GM23338 (cell line): Measurements from ENCODE around the gene LITAF. TPM values are rescaled to one million over a fixed set of nuclear protein-coding genes. Genes with fewer than 3 reads are reported as not detected.

Experiments used
- ATAC-seq: fragments of 200-7000 bp; cut with Tn5 transposase; 3 replicates; pipeline ENCODE4 v1.9.1; 2020
- DNase-seq: peaks from one replicate; pipeline ENCODE4 v3.0.0-alpha.2; 2015; ENCODE audit warnings: low spot score
- H2AFZ ChIP-seq: fragments of 200-600 bp; sonication (generic); 2 replicates; pipeline ENCODE4 v1.8.0; 2016; ENCODE audit warnings: antibody characterized with exemption, mild to moderate bottlenecking, moderate library complexity
- H3F3A ChIP-seq: fragments of 200-600 bp; sonication (generic); replicated peaks from 2 replicates; pipeline ENCODE4 v1.8.0; 2017; ENCODE audit warnings: antibody characterized with exemption, mixed run types, low read depth
- H3K27ac ChIP-seq: fragments of 200-600 bp; sonication (generic); 2 replicates; pipeline ENCODE4 v1.6.1; 2016; ENCODE audit warnings: low read depth
- H3K27me3 ChIP-seq: fragments of 200-600 bp; sonication (generic); 2 replicates; pipeline ENCODE4 v1.8.0; 2016; ENCODE audit warnings: mild to moderate bottlenecking, mixed run types, moderate library complexity; ENCODE audit not compliant: insufficient read depth
- H3K36me3 ChIP-seq: fragments of 200-600 bp; sonication (generic); 2 replicates; pipeline ENCODE4 v1.8.0; 2016; ENCODE audit warnings: mild to moderate bottlenecking; ENCODE audit not compliant: insufficient read depth
- H3K4me1 ChIP-seq: fragments of 200-600 bp; sonication (generic); 2 replicates; pipeline ENCODE4 v1.8.0; 2016; ENCODE audit warnings: mild to moderate bottlenecking, moderate library complexity; ENCODE audit not compliant: insufficient read depth
- H3K4me2 ChIP-seq: fragments of 200-600 bp; sonication (generic); 2 replicates; pipeline ENCODE4 v1.7.1; 2017; ENCODE audit warnings: mixed run types
- H3K4me3 ChIP-seq: fragments of 200-600 bp; sonication (generic); 2 replicates; pipeline ENCODE4 v1.6.1; 2016; ENCODE audit warnings: mixed run types
- H3K79me2 ChIP-seq: fragments of 200-600 bp; sonication (generic); replicated peaks from 2 replicates; pipeline ENCODE4 v1.8.0; 2017; ENCODE audit warnings: mild to moderate bottlenecking; ENCODE audit not compliant: insufficient read depth
- H3K9me2 ChIP-seq: fragments of 200-600 bp; sonication (generic); 2 replicates; pipeline ENCODE4 v1.8.0; 2017; ENCODE audit not compliant: insufficient read depth
- H4K20me1 ChIP-seq: fragments of 200-600 bp; sonication (generic); replicated peaks from 2 replicates; pipeline ENCODE4 v1.8.0; 2017; ENCODE audit warnings: mild to moderate bottlenecking; ENCODE audit not compliant: insufficient read depth
- H3K27ac Mint-ChIP-seq: 2 replicates; pipeline ENCODE4 v1.8.0; 2020; ENCODE audit warnings: inconsistent platforms, mild to moderate bottlenecking, moderate library complexity, mixed read lengths
- H3K27me3 Mint-ChIP-seq: 3 replicates; pipeline ENCODE4 v1.8.0; 2022; ENCODE audit warnings: low read depth, mild to moderate bottlenecking, moderate library complexity, mixed read lengths, inconsistent platforms; ENCODE audit not compliant: insufficient read depth, poor library complexity
- H3K36me3 Mint-ChIP-seq: 3 replicates; pipeline ENCODE4 v1.8.0; 2021; ENCODE audit warnings: low read depth, mild to moderate bottlenecking, inconsistent platforms, moderate library complexity, mixed read lengths
- H3K4me1 Mint-ChIP-seq: 3 replicates; pipeline ENCODE4 v1.8.0; 2020; ENCODE audit warnings: mild to moderate bottlenecking, inconsistent platforms, mixed read lengths
- H3K4me3 Mint-ChIP-seq: 3 replicates; pipeline ENCODE4 v1.8.0; 2021; ENCODE audit warnings: moderate library complexity, mild to moderate bottlenecking, inconsistent platforms, mixed read lengths
- H3K9me3 Mint-ChIP-seq: 3 replicates; pipeline ENCODE4 v1.8.0; 2020; ENCODE audit warnings: moderate library complexity, mild to moderate bottlenecking, inconsistent platforms, mixed read lengths
- JUNB ChIP-seq: IDR thresholded peaks from one replicate; pipeline ENCODE4 v1.6.1; 2016; ENCODE audit warnings: antibody characterized with exemption; ENCODE audit not compliant: unreplicated experiment
- ZNF114 ChIP-seq: fragments of 250-450 bp; sonication (Bioruptor Pico); IDR thresholded peaks from 2 replicates; pipeline ENCODE4 v1.5.0; 2020; ENCODE audit warnings: mild to moderate bottlenecking, moderate library complexity
- polyA plus RNA-seq: library from polyadenylated mRNA; unstranded; fragments of >200 nt; fragmentation: Nextera tagmentation; extraction: Ambion mirVana; gene quantifications from 2 replicates; pipeline ENCODE4 v1.2.1, GENCODE V29; 2016
- total RNA-seq: library from RNA; depleted of rRNA; stranded (reverse); fragments of >200 nt; shearing (Covaris generic); gene quantifications from 2 replicates; pipeline ENCODE4 v1.2.3, GENCODE V29; 2014
- TF ChIP-seq, protein P1 (sequence below): fragments of 250-450 bp; sonication (Bioruptor Pico); IDR thresholded peaks from 2 replicates; pipeline ENCODE4 v1.5.0; 2020; ENCODE audit warnings: mild to moderate bottlenecking, moderate library complexity
- TF ChIP-seq, protein P2 (sequence below): IDR thresholded peaks from one replicate; pipeline ENCODE4 v1.6.1; 2018; ENCODE audit warnings: antibody characterized with exemption; ENCODE audit not compliant: unreplicated experiment

LITAF gene
- total and polyA plus RNA-seq, 2 experiments from 2014 or later = 131 to 158 TPM

DNA sequence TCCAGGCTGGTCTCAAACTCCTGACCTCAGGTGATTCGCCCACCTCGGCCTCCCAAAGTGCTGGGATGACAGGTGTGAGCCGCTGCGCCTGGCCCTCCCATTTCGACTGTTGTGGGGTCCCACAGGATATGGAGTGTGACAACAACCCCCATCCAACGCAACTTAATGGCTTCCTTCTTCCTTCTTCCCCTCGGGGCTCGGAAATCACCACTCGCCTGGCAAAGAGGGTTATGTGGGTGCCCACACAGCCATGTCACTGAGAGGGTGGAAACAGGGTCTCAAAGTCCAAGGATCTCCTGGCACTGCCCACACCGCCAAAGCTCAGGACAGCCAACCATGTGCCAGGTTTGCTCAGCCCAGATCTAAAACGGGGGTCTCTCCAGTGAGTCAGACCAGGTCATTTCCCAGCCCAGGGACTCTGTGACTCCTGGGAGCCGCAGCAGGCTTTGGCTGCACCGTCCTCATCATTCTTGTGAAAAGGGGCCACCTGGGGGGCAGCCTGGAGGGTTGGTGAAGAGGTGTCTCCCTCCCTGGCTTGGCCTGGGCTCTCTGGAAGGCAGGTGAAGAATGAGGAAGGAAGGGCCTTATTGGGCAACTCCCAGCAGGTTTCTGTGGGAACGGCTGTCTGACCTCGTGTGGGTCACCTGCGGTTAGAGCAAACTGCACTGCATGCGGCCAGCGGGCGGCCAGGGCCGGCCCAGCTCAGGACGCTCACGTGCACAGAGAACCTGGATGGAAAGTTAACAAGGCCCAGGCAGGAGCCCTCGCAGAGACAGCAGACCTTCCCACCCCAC lies 25.3 kb upstream of the LITAF start (continued):
- TF ChIP-seq, protein P1, sequence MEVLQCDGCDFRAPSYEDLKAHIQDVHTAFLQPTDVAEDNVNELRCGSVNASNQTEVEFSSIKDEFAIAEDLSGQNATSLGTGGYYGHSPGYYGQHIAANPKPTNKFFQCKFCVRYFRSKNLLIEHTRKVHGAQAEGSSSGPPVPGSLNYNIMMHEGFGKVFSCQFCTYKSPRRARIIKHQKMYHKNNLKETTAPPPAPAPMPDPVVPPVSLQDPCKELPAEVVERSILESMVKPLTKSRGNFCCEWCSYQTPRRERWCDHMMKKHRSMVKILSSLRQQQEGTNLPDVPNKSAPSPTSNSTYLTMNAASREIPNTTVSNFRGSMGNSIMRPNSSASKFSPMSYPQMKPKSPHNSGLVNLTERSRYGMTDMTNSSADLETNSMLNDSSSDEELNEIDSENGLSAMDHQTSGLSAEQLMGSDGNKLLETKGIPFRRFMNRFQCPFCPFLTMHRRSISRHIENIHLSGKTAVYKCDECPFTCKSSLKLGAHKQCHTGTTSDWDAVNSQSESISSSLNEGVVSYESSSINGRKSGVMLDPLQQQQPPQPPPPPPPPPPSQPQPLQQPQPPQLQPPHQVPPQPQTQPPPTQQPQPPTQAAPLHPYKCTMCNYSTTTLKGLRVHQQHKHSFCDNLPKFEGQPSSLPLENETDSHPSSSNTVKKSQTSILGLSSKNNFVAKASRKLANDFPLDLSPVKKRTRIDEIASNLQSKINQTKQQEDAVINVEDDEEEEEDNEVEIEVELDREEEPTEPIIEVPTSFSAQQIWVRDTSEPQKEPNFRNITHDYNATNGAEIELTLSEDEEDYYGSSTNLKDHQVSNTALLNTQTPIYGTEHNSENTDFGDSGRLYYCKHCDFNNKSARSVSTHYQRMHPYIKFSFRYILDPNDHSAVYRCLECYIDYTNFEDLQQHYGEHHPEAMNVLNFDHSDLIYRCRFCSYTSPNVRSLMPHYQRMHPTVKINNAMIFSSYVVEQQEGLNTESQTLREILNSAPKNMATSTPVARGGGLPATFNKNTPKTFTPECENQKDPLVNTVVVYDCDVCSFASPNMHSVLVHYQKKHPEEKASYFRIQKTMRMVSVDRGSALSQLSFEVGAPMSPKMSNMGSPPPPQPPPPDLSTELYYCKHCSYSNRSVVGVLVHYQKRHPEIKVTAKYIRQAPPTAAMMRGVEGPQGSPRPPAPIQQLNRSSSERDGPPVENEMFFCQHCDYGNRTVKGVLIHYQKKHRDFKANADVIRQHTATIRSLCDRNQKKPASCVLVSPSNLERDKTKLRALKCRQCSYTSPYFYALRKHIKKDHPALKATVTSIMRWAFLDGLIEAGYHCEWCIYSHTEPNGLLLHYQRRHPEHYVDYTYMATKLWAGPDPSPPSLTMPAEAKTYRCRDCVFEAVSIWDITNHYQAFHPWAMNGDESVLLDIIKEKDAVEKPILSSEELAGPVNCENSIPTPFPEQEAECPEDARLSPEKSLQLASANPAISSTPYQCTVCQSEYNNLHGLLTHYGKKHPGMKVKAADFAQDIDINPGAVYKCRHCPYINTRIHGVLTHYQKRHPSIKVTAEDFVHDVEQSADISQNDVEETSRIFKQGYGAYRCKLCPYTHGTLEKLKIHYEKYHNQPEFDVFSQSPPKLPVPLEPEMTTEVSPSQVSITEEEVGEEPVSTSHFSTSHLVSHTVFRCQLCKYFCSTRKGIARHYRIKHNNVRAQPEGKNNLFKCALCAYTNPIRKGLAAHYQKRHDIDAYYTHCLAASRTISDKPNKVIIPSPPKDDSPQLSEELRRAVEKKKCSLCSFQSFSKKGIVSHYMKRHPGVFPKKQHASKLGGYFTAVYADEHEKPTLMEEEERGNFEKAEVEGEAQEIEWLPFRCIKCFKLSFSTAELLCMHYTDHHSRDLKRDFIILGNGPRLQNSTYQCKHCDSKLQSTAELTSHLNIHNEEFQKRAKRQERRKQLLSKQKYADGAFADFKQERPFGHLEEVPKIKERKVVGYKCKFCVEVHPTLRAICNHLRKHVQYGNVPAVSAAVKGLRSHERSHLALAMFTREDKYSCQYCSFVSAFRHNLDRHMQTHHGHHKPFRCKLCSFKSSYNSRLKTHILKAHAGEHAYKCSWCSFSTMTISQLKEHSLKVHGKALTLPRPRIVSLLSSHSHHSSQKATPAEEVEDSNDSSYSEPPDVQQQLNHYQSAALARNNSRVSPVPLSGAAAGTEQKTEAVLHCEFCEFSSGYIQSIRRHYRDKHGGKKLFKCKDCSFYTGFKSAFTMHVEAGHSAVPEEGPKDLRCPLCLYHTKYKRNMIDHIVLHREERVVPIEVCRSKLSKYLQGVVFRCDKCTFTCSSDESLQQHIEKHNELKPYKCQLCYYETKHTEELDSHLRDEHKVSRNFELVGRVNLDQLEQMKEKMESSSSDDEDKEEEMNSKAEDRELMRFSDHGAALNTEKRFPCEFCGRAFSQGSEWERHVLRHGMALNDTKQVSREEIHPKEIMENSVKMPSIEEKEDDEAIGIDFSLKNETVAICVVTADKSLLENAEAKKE (CRISPR knock-in tag) = no peak
- TF ChIP-seq, protein P2, sequence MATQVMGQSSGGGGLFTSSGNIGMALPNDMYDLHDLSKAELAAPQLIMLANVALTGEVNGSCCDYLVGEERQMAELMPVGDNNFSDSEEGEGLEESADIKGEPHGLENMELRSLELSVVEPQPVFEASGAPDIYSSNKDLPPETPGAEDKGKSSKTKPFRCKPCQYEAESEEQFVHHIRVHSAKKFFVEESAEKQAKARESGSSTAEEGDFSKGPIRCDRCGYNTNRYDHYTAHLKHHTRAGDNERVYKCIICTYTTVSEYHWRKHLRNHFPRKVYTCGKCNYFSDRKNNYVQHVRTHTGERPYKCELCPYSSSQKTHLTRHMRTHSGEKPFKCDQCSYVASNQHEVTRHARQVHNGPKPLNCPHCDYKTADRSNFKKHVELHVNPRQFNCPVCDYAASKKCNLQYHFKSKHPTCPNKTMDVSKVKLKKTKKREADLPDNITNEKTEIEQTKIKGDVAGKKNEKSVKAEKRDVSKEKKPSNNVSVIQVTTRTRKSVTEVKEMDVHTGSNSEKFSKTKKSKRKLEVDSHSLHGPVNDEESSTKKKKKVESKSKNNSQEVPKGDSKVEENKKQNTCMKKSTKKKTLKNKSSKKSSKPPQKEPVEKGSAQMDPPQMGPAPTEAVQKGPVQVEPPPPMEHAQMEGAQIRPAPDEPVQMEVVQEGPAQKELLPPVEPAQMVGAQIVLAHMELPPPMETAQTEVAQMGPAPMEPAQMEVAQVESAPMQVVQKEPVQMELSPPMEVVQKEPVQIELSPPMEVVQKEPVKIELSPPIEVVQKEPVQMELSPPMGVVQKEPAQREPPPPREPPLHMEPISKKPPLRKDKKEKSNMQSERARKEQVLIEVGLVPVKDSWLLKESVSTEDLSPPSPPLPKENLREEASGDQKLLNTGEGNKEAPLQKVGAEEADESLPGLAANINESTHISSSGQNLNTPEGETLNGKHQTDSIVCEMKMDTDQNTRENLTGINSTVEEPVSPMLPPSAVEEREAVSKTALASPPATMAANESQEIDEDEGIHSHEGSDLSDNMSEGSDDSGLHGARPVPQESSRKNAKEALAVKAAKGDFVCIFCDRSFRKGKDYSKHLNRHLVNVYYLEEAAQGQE = no peak
- TF ChIP-seq ZNF114 (CRISPR knock-in tag) = no peak

DNA sequence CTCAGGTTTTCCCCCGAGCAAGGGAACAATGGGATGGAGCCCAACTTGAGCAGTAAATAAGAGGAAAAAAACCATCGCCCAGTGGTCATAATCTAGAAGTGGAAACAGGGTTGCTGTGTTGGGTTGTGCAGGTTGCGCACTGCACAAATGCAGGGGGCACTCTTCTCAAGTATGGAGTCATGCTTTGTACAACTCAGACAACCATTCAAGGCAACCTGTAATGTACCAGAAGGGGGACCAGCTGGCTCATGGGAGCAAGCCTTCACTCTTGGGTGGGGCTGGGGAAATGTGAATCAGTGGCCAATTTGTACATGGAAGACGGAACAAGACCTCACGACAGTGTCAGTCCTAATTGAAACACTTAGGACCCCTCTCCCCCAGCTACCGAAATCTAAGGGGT lies 23.9 kb upstream of the LITAF start:
- Histone ChIP-seq H3K4me3 (no peak overlapping the region), H2AFZ (peak overlapping the region; percentile 32; the same call in 1 of the 2 replicates), H3K27ac (no peak overlapping the region), H3F3A (0 out of 2 replicates have a peak, but pooled peaks cover 16% of the 10 kb centered on the region), H3K27me3 (no peaks in the 10 kb centered on the region), H4K20me1 (no peaks in the 10 kb centered on the region), H3K4me1 (peaks cover 19% of the 10 kb centered on the region; the same call in 1 of the 2 replicates), H3K36me3 (no peaks in the 10 kb centered on the region), H3K9me2 (no peaks in the 10 kb centered on the region), H3K79me2 (no peaks in the 10 kb centered on the region), H3K4me2 (no peak overlapping the region)
- Mint-ChIP-seq H3K27ac (no peak overlapping the region), H3K4me3 (no peak overlapping the region), H3K9me3 (no peaks in the 10 kb centered on the region), H3K4me1 (peaks cover 29% of the 10 kb centered on the region), H3K27me3 (peaks cover 23% of the 10 kb centered on the region), H3K36me3 (no peaks in the 10 kb centered on the region)
- DNase-seq = no peak
- ATAC-seq = no peak
- no peak for TF ChIP-seq JUNB
- TF ChIP-seq, protein P1 (CRISPR knock-in tag) = no peak
